K562 (cell line): Measurements from ENCODE around the gene RNF224. TPM values are rescaled to one million over a fixed set of nuclear protein-coding genes. Genes with fewer than 3 reads are reported as not detected.

ENCODE experiments used
- BDP1 ChIP-seq: IDR thresholded peaks from 3 replicates; pipeline ENCODE4 v1.6.1; 2011; ENCODE audit not compliant: insufficient read length, insufficient read depth
- CBFB ChIP-seq: sonication (generic); formaldehyde crosslinking; IDR thresholded peaks from 2 replicates; pipeline ENCODE4 v1.4.0; 2020; ENCODE audit warnings: mild to moderate bottlenecking, missing genetic modification reagents
- CCNT2 ChIP-seq: IDR thresholded peaks from 2 replicates; pipeline ENCODE4 v1.6.1; 2011; ENCODE audit warnings: borderline replicate concordance, low read depth, mild to moderate bottlenecking, moderate library complexity, mixed read lengths, low read length; ENCODE audit not compliant: insufficient read length; ENCODE audit errors: extremely low read depth
- CTCF ChIP-seq, 3 experiments: IDR thresholded peaks in 2 of 3; conservative IDR thresholded peaks in 1 of 3; 2 replicates each; pipeline ENCODE4 v1.5.1; 2011 to 2012; ENCODE audit warnings: low read length in 3 of 3, mild to moderate bottlenecking in 3 of 3, control low read depth in 2 of 3, improper control_type of control experiment in 1 of 3, inconsistent platforms in 1 of 3, low read depth in 1 of 3, mixed read lengths in 1 of 3, moderate library complexity in 1 of 3; ENCODE audit not compliant: insufficient read depth in 2 of 3
- DEAF1 ChIP-seq: fragments of 450-650 bp; formaldehyde crosslinking; IDR thresholded peaks from 2 replicates; pipeline ENCODE4 v1.4.0; 2020; ENCODE audit warnings: mild to moderate bottlenecking, moderate library complexity
- ELK3 ChIP-seq: fragments of 450-650 bp; formaldehyde crosslinking; IDR thresholded peaks from 2 replicates; pipeline ENCODE4 v1.4.0; 2020; ENCODE audit warnings: mild to moderate bottlenecking
- HLTF ChIP-seq: fragments of 450-650 bp; IDR thresholded peaks from 2 replicates; pipeline ENCODE4 v1.6.1; 2016
- PREB ChIP-seq: sonication (generic); formaldehyde crosslinking; IDR thresholded peaks from 2 replicates; pipeline ENCODE4 v1.8.1; 2023; ENCODE audit warnings: mild to moderate bottlenecking, missing genetic modification reagents
- STAG1 ChIP-seq: sonication (generic); formaldehyde crosslinking; IDR thresholded peaks from 2 replicates; pipeline ENCODE4 v1.5.0; 2020; ENCODE audit warnings: missing genetic modification reagents, borderline replicate concordance
- TEAD4 ChIP-seq, 2 experiments: sonication (generic) in 1 of 2; formaldehyde crosslinking in 1 of 2; IDR thresholded peaks; 2 replicates each; pipeline versions ENCODE4 v1.6.1 to v1.8.0; 2012 to 2022; ENCODE audit warnings: borderline replicate concordance in 1 of 2, inconsistent platforms in 1 of 2, low read length in 1 of 2, mild to moderate bottlenecking in 1 of 2, missing genetic modification reagents in 1 of 2
- TOE1 ChIP-seq, 2 experiments: fragments of 450-650 bp in 1 of 2; sonication (generic) in 1 of 2; formaldehyde crosslinking in 1 of 2; IDR thresholded peaks; 2 replicates each; pipeline versions ENCODE4 v1.7.1 to v1.8.0; 2016 to 2022; ENCODE audit warnings: borderline replicate concordance in 2 of 2, mild to moderate bottlenecking in 2 of 2, antibody characterized with exemption in 1 of 2, inconsistent platforms in 1 of 2, low read depth in 1 of 2, missing genetic modification reagents in 1 of 2, moderate library complexity in 1 of 2
- UBTF ChIP-seq, 2 experiments: IDR thresholded peaks; 2 replicates each; pipeline ENCODE4 v1.6.1; 2012; ENCODE audit warnings: improper control_type of control experiment in 2 of 2, low read depth in 2 of 2, low read length in 2 of 2, borderline replicate concordance in 1 of 2
- ZBTB5 ChIP-seq: fragments of 450-650 bp; IDR thresholded peaks from 2 replicates; pipeline ENCODE4 v1.6.1; 2017; ENCODE audit warnings: antibody characterized with exemption
- polyA plus RNA-seq, 8 experiments: library from polyadenylated mRNA; depleted of rRNA in 4 of 8; stranded (reverse) in 5 of 8; unstranded in 3 of 8; fragments of >200 nt; fragmentation: Nextera tagmentation in 2 of 8; fragmentation: Illumina TruSeq in 1 of 8; extraction: Ambion mirVana in 2 of 8; extraction: Trizol in 1 of 8; gene quantifications; 2 replicates each; pipeline versions ENCODE4 v1.2.1 to v1.2.3, GENCODE V29; 2011 to 2014; ENCODE audit warnings: inconsistent platforms in 1 of 8, missing spikeins in 1 of 8
- total RNA-seq, 7 experiments: library from RNA; depleted of rRNA in 6 of 7; stranded (reverse); fragments of >200 nt in 6 of 7; fragmentation: Illumina TruSeq in 2 of 7; extraction: Trizol in 2 of 7; gene quantifications; 2 replicates each; pipeline versions ENCODE4 v1.2.1 to v1.2.3, GENCODE V29; 2011 to 2021; ENCODE audit warnings: low replicate concordance in 1 of 7

Gene RNF224
- total and polyA plus RNA-seq, 9 of the 15 experiments (the other 6 are each of a cell fraction or from before 2014, with no cell fraction given), result not detected

GRCh38 chr9:137227054-137227852 is at the start of gene RNF224 (continued):
- TF ChIP-seq CBFB (CRISPR knock-in tag) (0 out of 2 replicates have a peak, but pooled peaks have one; percentile 72), STAG1 (CRISPR knock-in tag) (peak; percentile 86), CCNT2 (no peak), ELK3 (CRISPR knock-in tag) (no peak), HLTF (no peak), ZBTB5 (no peak), TOE1 (IDR thresholded peaks at IDR 0.05; ENCODE audit: borderline replicate concordance) (peak; percentile 11; the same call in 1 of the 2 replicates), TOE1 (CRISPR knock-in tag; IDR thresholded peaks at IDR 0.05; ENCODE audit: borderline replicate concordance, low read depth) (0 out of 2 replicates have a peak, but pooled peaks have one; percentile 33), CTCF (IDR thresholded peaks at IDR 0.05 in 2 of 3, conservative IDR thresholded peaks at IDR 0.05 in 1 of 3; ENCODE audit: insufficient read depth in 2 of 3, low read depth in 1 of 3, low read length in 3 of 3) (peak; percentile 96 to 97 (median 96)), UBTF (IDR thresholded peaks at IDR 0.05; ENCODE audit: borderline replicate concordance in 1 of 2, low read depth in 2 of 2, low read length in 2 of 2) (0 out of 4 replicates have a peak, but pooled peaks of 1 of the 2 experiments have one; percentile 25), TEAD4 (IDR thresholded peaks at IDR 0.05; ENCODE audit: low read length) (no peak), TEAD4 (CRISPR knock-in tag; IDR thresholded peaks at IDR 0.05; ENCODE audit: borderline replicate concordance) (no peak), BDP1 (no peak), DEAF1 (CRISPR knock-in tag) (peak; percentile 95), PREB (CRISPR knock-in tag) (no peak)
